Transverse colon (tissue), 4 donors: ENCODE measurements around the gene SLIT3. TPM values are rescaled to one million over a fixed set of nuclear protein-coding genes. Genes with fewer than 3 reads are reported as not detected.

ENCODE experiments used
- DNase-seq: peaks from one replicate; pipeline ENCODE4 v3.0.0-alpha.2; 2019
- H3K27ac ChIP-seq, 4 donors: fragments of 200-600 bp; sonication (generic); 2 replicates each; pipeline ENCODE4 v1.5.1; 2016 to 2018; ENCODE audit warnings: inconsistent platforms in 4 of 4
- H3K27me3 ChIP-seq: fragments of 200-600 bp; sonication (generic); 2 replicates; pipeline ENCODE4 v1.5.1; 2017; ENCODE audit warnings: inconsistent platforms
- H3K36me3 ChIP-seq, 4 donors: fragments of 200-600 bp; sonication (generic); 2 replicates each; pipeline ENCODE4 v1.5.1; 2017 to 2019; ENCODE audit warnings: inconsistent platforms in 4 of 4
- H3K4me1 ChIP-seq, 4 donors: fragments of 200-600 bp; sonication (generic); 2 replicates each; pipeline ENCODE4 v1.5.1; 2017 to 2020; ENCODE audit warnings: inconsistent platforms in 4 of 4
- H3K4me3 ChIP-seq, 4 donors: fragments of 200-600 bp; sonication (generic); 1 replicate in 1 of 4; 2 replicates in 3 of 4; pipeline versions ENCODE4 v1.5.1 to v1.6.1; 2017 to 2019; ENCODE audit warnings: inconsistent platforms in 4 of 4
- H3K9me3 ChIP-seq, 2 donors: fragments of 200-600 bp; sonication (generic); 2 replicates each; pipeline ENCODE4 v1.5.1; 2017 to 2019; ENCODE audit warnings: inconsistent platforms in 2 of 2
- CTCF ChIP-seq, 5 experiments: fragments of 200-600 bp in 3 of 5; fragments of 450-650 bp in 2 of 5; sonication (generic) in 3 of 5; IDR thresholded peaks; 1 replicate in 2 of 5; 2 replicates in 3 of 5; pipeline ENCODE4 v1.5.1; 2016 to 2017; ENCODE audit warnings: antibody characterized with exemption in 5 of 5, inconsistent platforms in 3 of 5, mild to moderate bottlenecking in 2 of 5, moderate library complexity in 1 of 5
- EP300 ChIP-seq: sonication (generic); formaldehyde crosslinking; IDR thresholded peaks from one replicate; pipeline ENCODE4 v1.6.1; 2017; ENCODE audit warnings: antibody characterized with exemption, low read depth
- POLR2A ChIP-seq: fragments of 450-650 bp; IDR thresholded peaks from one replicate; pipeline ENCODE4 v1.6.1; 2016; ENCODE audit warnings: antibody characterized with exemption, mild to moderate bottlenecking, moderate library complexity
- POLR2AphosphoS5 ChIP-seq, 3 donors: sonication (generic); formaldehyde crosslinking; IDR thresholded peaks; one replicate each; pipeline ENCODE4 v1.6.1; 2016; ENCODE audit warnings: antibody characterized with exemption in 3 of 3
- WGBS, 2 donors: methylation state at CpG; one replicate each; pipeline ENCODE4 v1.1.5; 2018; ENCODE audit warnings: low coverage in 1 of 2; 5-methylcytosine and 5-hydroxymethylcytosine counted together
- in situ Hi-C, 4 donors: fragments of 200-750 bp; cut with MboI; loops; one replicate each; pipeline versions ENCODE4 v1.15.0 to v1.15.1; 2017; ENCODE audit warnings: low sequenced_read_pairs in 3 of 4, low pct_ligation_motif_present in 1 of 4, low pct_unique_long_range_greater_than_20kb in 1 of 4
- intact Hi-C: fragments of 100-400 bp; cut with DNase I; formaldehyde crosslinking; loops from one replicate; pipeline ENCODE4 v1.15.1; 2023; ENCODE audit warnings: low total_unique reads
- total RNA-seq, 4 donors: library from RNA; depleted of rRNA; stranded (reverse); fragments of >200 nt; gene quantifications; one replicate each; pipeline ENCODE4 v1.1.0, GENCODE V29; 2016

The SLIT3 gene
- total RNA-seq, 4 donors from 2014 or later: 6.7 to 60.5 (median 9.6) TPM

GRCh38 chr5:168897387-168898122 lies 403.4 kb downstream of the SLIT3 start:
- no peak for TF ChIP-seq CTCF (IDR thresholded peaks at IDR 0.05)
- no peak for TF ChIP-seq POLR2A
- TF ChIP-seq EP300: no peak
- no peak for TF ChIP-seq POLR2AphosphoS5 (IDR thresholded peaks at IDR 0.05)
- in situ Hi-C loops (no loop called here), intact Hi-C loops (no loop called here)
- Histone ChIP-seq H3K9me3 (no peaks in the 10 kb centered on the region), H3K4me3 (no peak overlapping the region), H3K4me1 (no peaks in the 10 kb centered on the region), H3K36me3 (no peaks in the 10 kb centered on the region), H3K27ac (no peak overlapping the region), H3K27me3 (no peaks in the 10 kb centered on the region)
- WGBS, 2 donors: 65 to 100% methylated on average over 3 to 8 of the region's 8 CpGs
- no peak for DNase-seq

DNA sequence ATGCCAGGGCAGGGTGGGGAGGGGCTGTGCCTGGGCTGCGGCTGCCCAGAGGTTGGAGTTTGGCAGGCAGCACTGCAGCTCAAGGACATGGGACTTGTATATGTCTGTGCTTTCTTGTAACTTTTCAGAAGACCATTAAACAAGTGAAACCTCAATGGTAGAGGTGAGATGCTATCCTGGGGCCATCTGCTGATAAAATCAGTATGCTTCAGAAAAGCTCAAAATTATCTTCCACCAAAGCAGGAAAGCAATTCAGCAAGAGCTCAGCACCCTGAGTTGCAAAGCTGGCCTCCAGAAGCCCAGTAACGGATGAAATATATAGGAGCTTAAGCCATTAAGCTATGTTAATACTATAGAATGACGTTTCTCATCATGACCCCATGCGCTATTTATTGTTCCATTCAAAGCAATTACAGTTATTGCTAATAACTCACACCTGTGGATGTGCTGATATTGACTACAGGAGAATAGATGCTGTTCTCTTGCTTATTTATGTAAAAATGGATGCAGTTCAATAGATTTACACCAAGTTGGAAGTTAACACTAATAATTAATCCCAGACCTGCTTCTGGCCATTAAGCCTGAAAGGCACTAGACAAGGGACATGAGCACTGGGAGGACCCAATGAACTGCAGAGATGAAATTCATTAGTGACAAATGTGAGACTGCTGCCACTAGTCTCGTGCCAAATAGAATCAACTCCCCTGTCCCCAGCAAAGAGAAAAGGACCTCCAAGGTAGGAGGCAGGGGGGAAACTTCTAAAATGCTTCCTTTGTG lies 405.5 kb downstream of the SLIT3 start:
- Histone ChIP-seq H3K4me1 (no peaks in the 10 kb centered on the region), H3K36me3 (no peaks in the 10 kb centered on the region), H3K9me3 (no peaks in the 10 kb centered on the region), H3K4me3 (no peak overlapping the region), H3K27me3 (no peaks in the 10 kb centered on the region), H3K27ac (no peak overlapping the region)
- 73 to 78% methylated on average over 4 to 5 of the region's 5 CpGs for WGBS, 2 donors
- in situ Hi-C loops: no loop called here
- TF ChIP-seq POLR2A: no peak
- no peak for TF ChIP-seq CTCF (IDR thresholded peaks at IDR 0.05)
- no peak for TF ChIP-seq EP300
- no peak for TF ChIP-seq POLR2AphosphoS5 (IDR thresholded peaks at IDR 0.05)
- no peak for DNase-seq
- intact Hi-C loops: no loop called here

DNA sequence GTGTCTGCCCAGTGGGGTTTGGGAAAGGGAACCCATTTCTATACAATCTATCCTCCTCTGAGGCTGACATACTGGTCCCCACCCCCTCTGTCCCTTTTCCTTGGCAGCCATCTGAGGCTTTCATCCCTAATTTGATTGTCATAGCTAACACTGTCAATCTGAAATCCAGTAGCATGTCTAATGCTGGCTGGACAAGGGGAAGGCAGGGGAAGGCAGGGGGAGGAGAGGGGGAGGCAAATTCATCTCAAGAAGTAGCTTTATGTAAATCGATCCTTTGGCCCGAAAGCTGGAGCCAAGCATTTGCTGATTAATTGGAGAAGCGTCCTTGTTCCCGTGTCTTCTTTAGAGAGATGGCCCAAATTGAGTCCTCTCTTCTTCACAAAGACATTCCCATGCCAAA lies 407.7 kb downstream of the SLIT3 start:
- no peak overlapping the region for H3K27ac ChIP-seq
- in situ Hi-C loops: no loop called here
- no peaks in the 10 kb centered on the region for H3K9me3 ChIP-seq
- 90 to 93% methylated on average over 2 to 4 of the region's 4 CpGs for WGBS, 2 donors
- TF ChIP-seq POLR2AphosphoS5 (IDR thresholded peaks at IDR 0.05) (no peak), CTCF (IDR thresholded peaks at IDR 0.05) (no peak), EP300 (no peak), POLR2A (no peak)
- no peak overlapping the region for H3K4me3 ChIP-seq
- intact Hi-C loops: no loop called here
- no peaks in the 10 kb centered on the region for H3K36me3 ChIP-seq
- no peaks in the 10 kb centered on the region for H3K27me3 ChIP-seq
- H3K4me1 ChIP-seq: no peaks in the 10 kb centered on the region
- DNase-seq: no peak

- TF ChIP-seq POLR2AphosphoS5 (IDR thresholded peaks at IDR 0.05) (no peak), EP300 (no peak), CTCF (IDR thresholded peaks at IDR 0.05) (no peak), POLR2A (no peak)
- intact Hi-C loops: no loop called here
- no peak overlapping the region for H3K4me3 ChIP-seq
- no peaks in the 10 kb centered on the region for H3K4me1 ChIP-seq
- no peak overlapping the region for H3K27ac ChIP-seq
- in situ Hi-C loops: no loop called here
- 80 to 90% methylated on average over 2 to 5 of the region's 5 CpGs for WGBS, 2 donors
- DNase-seq: no peak
- H3K9me3 ChIP-seq: no peaks in the 10 kb centered on the region
- H3K36me3 ChIP-seq: no peaks in the 10 kb centered on the region
- no peaks in the 10 kb centered on the region for H3K27me3 ChIP-seq
These were observed 408.2 kb downstream of the SLIT3 start for GRCh38 chr5:168892618-168893186.
